ENCODE results near the gene ZNF581.

ZNF581 gene

GRCh38 chr19:55611300-55611982 lies 32.0 kb upstream of the ZNF581 start:
- no peak for TF ChIP-seq CTCF (IDR thresholded peaks at IDR 0.05; ENCODE audit: insufficient read depth, missing control alignments)
- no peak for DNase-seq (ENCODE audit: insufficient read length, low spot score)
- no peak for FAIRE-seq

- DNase-seq (ENCODE audit: insufficient read length, low spot score), result no peak
- no peak for TF ChIP-seq CTCF (IDR thresholded peaks at IDR 0.05; ENCODE audit: insufficient read depth, missing control alignments)
- FAIRE-seq, result no peak
Measured at GRCh38 chr19:55611983-55612645, 31.3 kb upstream of the ZNF581 start.

GRCh38 chr19:55613396-55613795 lies 30.1 kb upstream of the ZNF581 start:
- no peak for FAIRE-seq
- no peak for TF ChIP-seq CTCF (IDR thresholded peaks at IDR 0.05; ENCODE audit: insufficient read depth, missing control alignments)
- no peak for DNase-seq (ENCODE audit: insufficient read length, low spot score)

- DNase-seq (ENCODE audit: insufficient read length, low spot score) (no peak), FAIRE-seq (no peak)
- no peak for TF ChIP-seq CTCF (IDR thresholded peaks at IDR 0.05; ENCODE audit: insufficient read depth, missing control alignments)
Measured at GRCh38 chr19:55613930-55614710, 29.3 kb upstream of the ZNF581 start.

- no peak for TF ChIP-seq CTCF (IDR thresholded peaks at IDR 0.05; ENCODE audit: insufficient read depth, missing control alignments)
- DNase-seq (ENCODE audit: insufficient read length, low spot score), result no peak
- no peak for FAIRE-seq
Measured at GRCh38 chr19:55614711-55615542, 28.5 kb upstream of the ZNF581 start.

GRCh38 chr19:55615543-55616394 lies 27.7 kb upstream of the ZNF581 start:
- DNase-seq (ENCODE audit: insufficient read length, low spot score), result no peak
- no peak for FAIRE-seq
- TF ChIP-seq CTCF (IDR thresholded peaks at IDR 0.05; ENCODE audit: insufficient read depth, missing control alignments), result no peak

Data from D721Med (cell line).